CD14-positive monocyte (primary cell): Measurements from ENCODE around the gene AJAP1. TPM values are rescaled to one million over a fixed set of nuclear protein-coding genes. Genes with fewer than 3 reads are reported as not detected.

Experiments used
- DNase-seq, 3 donors: peaks; one replicate each; pipeline ENCODE4 v3.0.0-alpha.2; 2011 to 2022
- H2AFZ ChIP-seq: 2 replicates; pipeline ENCODE4 v1.6.0; 2012; ENCODE audit warnings: mild to moderate bottlenecking, low read depth, low read length, inconsistent platforms; ENCODE audit not compliant: insufficient read depth, poor library complexity, severe bottlenecking
- H3K27ac ChIP-seq, 2 donors: 1 replicate in 1 of 2; 2 replicates in 1 of 2; pipeline ENCODE4 v1.5.1; 2012 to 2013; ENCODE audit warnings: low read length in 2 of 2, control low read depth in 1 of 2, inconsistent platforms in 1 of 2, low read depth in 1 of 2, mild to moderate bottlenecking in 1 of 2
- H3K27me3 ChIP-seq, 2 donors: one replicate each; pipeline versions ENCODE4 v1.6.0 to v1.6.1; 2011 to 2013; ENCODE audit warnings: low read length in 2 of 2; ENCODE audit not compliant: control insufficient read depth in 2 of 2, insufficient read depth in 2 of 2
- H3K36me3 ChIP-seq, 2 donors: replicated peaks in 1 of 2; 1 replicate in 1 of 2; 2 replicates in 1 of 2; pipeline versions ENCODE4 v1.5.1 to v1.6.1; 2012 to 2013; ENCODE audit warnings: low read length in 2 of 2, control low read depth in 1 of 2, inconsistent platforms in 1 of 2, mild to moderate bottlenecking in 1 of 2; ENCODE audit not compliant: insufficient read depth in 2 of 2, control insufficient read depth in 1 of 2
- H3K4me1 ChIP-seq, 2 donors: 1 replicate in 1 of 2; 2 replicates in 1 of 2; pipeline versions ENCODE4 v1.5.1 to v1.6.1; 2012 to 2013; ENCODE audit warnings: low read length in 2 of 2, control low read depth in 1 of 2, inconsistent platforms in 1 of 2, mild to moderate bottlenecking in 1 of 2, moderate library complexity in 1 of 2; ENCODE audit not compliant: insufficient read depth in 2 of 2, control insufficient read depth in 1 of 2
- H3K4me2 ChIP-seq: replicated peaks from 2 replicates; pipeline ENCODE3; 2012; ENCODE audit warnings: low read length, moderate library complexity, mild to moderate bottlenecking; ENCODE audit not compliant: poor library complexity, severe bottlenecking; ENCODE audit errors: extremely low read depth
- H3K4me3 ChIP-seq, 3 experiments: fragments of 200-600 bp in 1 of 3; sonication (generic) in 1 of 3; replicated peaks in 1 of 3; 1 replicate in 2 of 3; 2 replicates in 1 of 3; pipeline ENCODE4 v1.5.1; 2011 to 2013; ENCODE audit warnings: low read length in 3 of 3, mild to moderate bottlenecking in 3 of 3, control low read depth in 2 of 3, low read depth in 2 of 3, inconsistent platforms in 1 of 3, moderate library complexity in 1 of 3
- H3K79me2 ChIP-seq: 2 replicates; pipeline ENCODE4 v1.6.0; 2012; ENCODE audit warnings: mild to moderate bottlenecking, control low read depth, inconsistent platforms, low read length, moderate library complexity; ENCODE audit not compliant: insufficient read depth
- H3K9ac ChIP-seq: 2 replicates; pipeline ENCODE4 v1.6.0; 2017; ENCODE audit warnings: low read length, mild to moderate bottlenecking; ENCODE audit not compliant: insufficient read depth, poor library complexity, severe bottlenecking
- H3K9me3 ChIP-seq, 2 donors: replicated peaks in 1 of 2; 1 replicate in 1 of 2; 2 replicates in 1 of 2; pipeline versions ENCODE4 v1.5.1 to v1.6.1; 2012 to 2013; ENCODE audit warnings: low read length in 2 of 2, control low read depth in 1 of 2; ENCODE audit not compliant: control insufficient read depth in 1 of 2, insufficient read depth in 1 of 2
- H4K20me1 ChIP-seq: 2 replicates; pipeline ENCODE4 v1.6.0; 2012; ENCODE audit warnings: mild to moderate bottlenecking, low read length, control low read depth, moderate library complexity; ENCODE audit not compliant: insufficient read depth
- H3K27ac Mint-ChIP-seq, 7 donors: one replicate each; pipeline ENCODE4 v1.8.0; 2020; ENCODE audit warnings: mild to moderate bottlenecking in 7 of 7, mixed read lengths in 7 of 7, moderate library complexity in 6 of 7, inconsistent platforms in 2 of 7
- H3K27me3 Mint-ChIP-seq, 3 donors: one replicate each; pipeline ENCODE4 v1.8.0; 2021 to 2022; ENCODE audit warnings: low read depth in 3 of 3, mild to moderate bottlenecking in 3 of 3, mixed read lengths in 3 of 3, moderate library complexity in 3 of 3, inconsistent platforms in 1 of 3
- H3K36me3 Mint-ChIP-seq, 2 donors: one replicate each; pipeline ENCODE4 v1.8.0; 2020; ENCODE audit warnings: mixed read lengths in 2 of 2, inconsistent platforms in 1 of 2, mild to moderate bottlenecking in 1 of 2
- H3K4me1 Mint-ChIP-seq: one replicate; pipeline ENCODE4 v1.8.0; 2020; ENCODE audit warnings: mild to moderate bottlenecking, mixed read lengths
- H3K4me3 Mint-ChIP-seq, 2 donors: one replicate each; pipeline ENCODE4 v1.8.0; 2020; ENCODE audit warnings: mild to moderate bottlenecking in 2 of 2, mixed read lengths in 2 of 2, moderate library complexity in 1 of 2
- H3K9me3 Mint-ChIP-seq, 7 donors: one replicate each; pipeline ENCODE4 v1.8.0; 2020 to 2022; ENCODE audit warnings: mixed read lengths in 7 of 7, mild to moderate bottlenecking in 6 of 7, moderate library complexity in 6 of 7, inconsistent platforms in 2 of 7
- CTCF ChIP-seq: fragments of 200-600 bp; IDR thresholded peaks from one replicate; pipeline ENCODE4 v1.8.0; 2022; ENCODE audit warnings: antibody characterized with exemption, mild to moderate bottlenecking
- WGBS: methylation state at CpG from one replicate; pipeline ENCODE4 v1.1.5; 2013; ENCODE audit warnings: missing lambda C conversion rate; ENCODE audit not compliant: insufficient coverage; 5-methylcytosine and 5-hydroxymethylcytosine counted together
- intact Hi-C, 2 donors: fragments of 100-400 bp; cut with micrococcal nuclease; formaldehyde crosslinking; loops; one replicate each; pipeline versions ENCODE4 v1.15.0 to v1.15.1; 2023
- polyA plus RNA-seq, 3 donors: library from polyadenylated mRNA; depleted of rRNA in 1 of 3; unstranded in 2 of 3; stranded (reverse) in 1 of 3; fragments of 300-500 nt in 2 of 3; fragments of >200 nt in 1 of 3; fragmentation: Illumina TruSeq in 2 of 3; gene quantifications; 1 replicate in 2 of 3; 2 replicates in 1 of 3; pipeline ENCODE4 v1.2.3, GENCODE V29; 2012 to 2021

AJAP1 gene
- polyA plus RNA-seq, 3 donors: not detected

GRCh38 chr1:4660917-4661594 lies 6.6 kb downstream of the AJAP1 start:
- Histone ChIP-seq H3K27me3 (peaks cover 12 to 36% of the 10 kb centered on the region in 2 donors), H3K4me2 (no peak overlapping the region), H3K79me2 (no peaks in the 10 kb centered on the region), H3K9ac (no peak overlapping the region), H2AFZ (no peak overlapping the region), H3K27ac (no peak overlapping the region), H3K9me3 (peaks cover 1 to 9% of the 10 kb centered on the region in 2 donors), H3K36me3 (no peaks in the 10 kb centered on the region), H3K4me3 (no peak overlapping the region), H3K4me1 (no peaks in the 10 kb centered on the region), H4K20me1 (no peaks in the 10 kb centered on the region)
- no peak overlapping the region for H3K27ac Mint-ChIP-seq
- DNase-seq: no peak
- H3K9me3 Mint-ChIP-seq: peaks cover 0 to 11% (median 2%) of the 10 kb centered on the region in 7 donors
- H3K27me3 Mint-ChIP-seq: peaks cover 37 to 47% (median 46%) of the 10 kb centered on the region in 3 donors
- intact Hi-C loops: no loop called here
- no peak for TF ChIP-seq CTCF
- no peak overlapping the region for H3K4me3 Mint-ChIP-seq
- no peaks in the 10 kb centered on the region for H3K36me3 Mint-ChIP-seq
- H3K4me1 Mint-ChIP-seq: no peaks in the 10 kb centered on the region
- 68% methylated on average over 2 of the region's 4 CpGs for WGBS

GRCh38 chr1:4661595-4661917 lies 7.1 kb downstream of the AJAP1 start:
- peaks cover 7 to 31% of the 10 kb centered on the region in 2 donors for H3K27me3 ChIP-seq
- intact Hi-C loops: no loop called here

More at GRCh38 chr1:4661595-4661917, 7.1 kb downstream of the AJAP1 start:
- H3K27ac ChIP-seq: no peak overlapping the region
- H3K79me2 ChIP-seq: no peaks in the 10 kb centered on the region
- H3K9me3 ChIP-seq: peaks cover 4 to 5% of the 10 kb centered on the region in 2 donors
- Mint-ChIP-seq H3K27ac (no peak overlapping the region), H3K27me3 (peaks cover 32 to 43% (median 41%) of the 10 kb centered on the region in 3 donors), H3K4me1 (no peaks in the 10 kb centered on the region), H3K9me3 (peaks cover 0 to 7% (median 3%) of the 10 kb centered on the region in 7 donors), H3K36me3 (no peaks in the 10 kb centered on the region), H3K4me3 (no peak overlapping the region)
- 100% methylated on average over 1 of the region's 2 CpGs for WGBS
- H3K4me1 ChIP-seq: no peaks in the 10 kb centered on the region
- no peak for DNase-seq
- no peak overlapping the region for H3K9ac ChIP-seq
- H3K4me2 ChIP-seq: no peak overlapping the region
- H4K20me1 ChIP-seq: no peaks in the 10 kb centered on the region
- TF ChIP-seq CTCF: no peak
- H3K36me3 ChIP-seq: no peaks in the 10 kb centered on the region
- no peak overlapping the region for H3K4me3 ChIP-seq
- H2AFZ ChIP-seq: no peak overlapping the region
